A673 (cell line): ENCODE data around the gene TNRC6C. TPM values are rescaled to one million over a fixed set of nuclear protein-coding genes. Genes with fewer than 3 reads are reported as not detected.

ENCODE experiments used
- BruUV-seq: library from RNA; stranded (reverse); fragments of 400-500 nt; replicated peaks from 2 replicates; lab custom pipeline; 2021; lab: Mats Ljungman, UMichigan
- CTCF ChIA-PET: fragments of 300-600 bp; sonication (Branson Sonifier 250); formaldehyde crosslinking; loops from one replicate; lab custom pipeline; 2022; ENCODE audit warnings: antibody characterized with exemption; lab: Charles Lee
- POLR2A ChIA-PET: fragments of 300-600 bp; sonication (Branson Sonifier 250); formaldehyde crosslinking; loops from one replicate; lab custom pipeline; 2022; ENCODE audit warnings: antibody characterized with exemption; ENCODE audit not compliant: low non-redundant PET; lab: Charles Lee
- DNase-seq: peaks from one replicate; pipeline ENCODE4 v3.0.0-alpha.2; 2015; ENCODE audit warnings: low spot score
- H3K27ac ChIP-seq: fragments of 200-600 bp; sonication (generic); 2 replicates; pipeline ENCODE4 v1.5.1; 2016; ENCODE audit warnings: mixed run types, low read depth, mild to moderate bottlenecking, mixed read lengths, antibody characterized with exemption, low read length; ENCODE audit not compliant: poor library complexity, severe bottlenecking
- H3K27me3 ChIP-seq: fragments of 200-600 bp; sonication (generic); replicated peaks from 2 replicates; pipeline ENCODE4 v1.6.1; 2017; ENCODE audit warnings: mixed run types, low read depth, mild to moderate bottlenecking, mixed read lengths, antibody characterized with exemption, low read length; ENCODE audit not compliant: insufficient read depth, poor library complexity
- H3K36me3 ChIP-seq: fragments of 200-600 bp; sonication (generic); 2 replicates; pipeline ENCODE4 v1.6.1; 2016; ENCODE audit warnings: mixed run types, mild to moderate bottlenecking, mixed read lengths, antibody characterized with exemption, low read length; ENCODE audit not compliant: insufficient read depth, poor library complexity, severe bottlenecking
- H3K4me1 ChIP-seq: fragments of 200-600 bp; sonication (generic); 2 replicates; pipeline ENCODE4 v1.6.1; 2017; ENCODE audit warnings: mixed run types, mild to moderate bottlenecking, mixed read lengths, antibody characterized with exemption, low read length; ENCODE audit not compliant: insufficient read depth, poor library complexity, severe bottlenecking
- H3K4me3 ChIP-seq: fragments of 200-600 bp; sonication (generic); 2 replicates; pipeline ENCODE4 v1.5.1; 2016; ENCODE audit warnings: low read depth, mixed run types, mild to moderate bottlenecking, mixed read lengths, low read length; ENCODE audit not compliant: poor library complexity, severe bottlenecking
- H3K9me3 ChIP-seq: fragments of 200-600 bp; sonication (generic); 2 replicates; pipeline ENCODE4 v1.6.1; 2016; ENCODE audit warnings: mixed run types, low read depth, mild to moderate bottlenecking, mixed read lengths, antibody characterized with exemption, low read length; ENCODE audit not compliant: poor library complexity, severe bottlenecking
- CTCF ChIP-seq: fragments of 300-800, 200-600 bp; sonication (generic); conservative IDR thresholded peaks from 2 replicates; pipeline ENCODE4 v1.5.1; 2017; ENCODE audit warnings: low read depth, mild to moderate bottlenecking, antibody characterized with exemption, low read length, moderate library complexity, mixed read lengths
- EZH2 ChIP-seq: fragments of 200-600 bp; sonication (generic); IDR thresholded peaks from 2 replicates; pipeline ENCODE4 v1.6.1; 2017; ENCODE audit warnings: borderline replicate concordance, low read depth, mild to moderate bottlenecking, mixed read lengths, antibody characterized with exemption, low read length; ENCODE audit not compliant: poor library complexity, severe bottlenecking
- intact Hi-C: fragments of 100-400 bp; cut with micrococcal nuclease; formaldehyde crosslinking; loops from one replicate; pipeline ENCODE4 v1.10.0; 2022; ENCODE audit not compliant: unreplicated experiment
- total RNA-seq: library from RNA; stranded (reverse); gene quantifications from 2 replicates; pipeline ENCODE4 v1.2.3, GENCODE V29; 2021

Gene TNRC6C
- total RNA-seq, 1 experiment from 2014 or later: 26.7 TPM

GRCh38 chr17:78000341-78000740 lies 41.8 kb downstream of the TNRC6C start:
- TF ChIP-seq EZH2: no peak
- no peak for TF ChIP-seq CTCF
- no peaks in the 10 kb centered on the region for H3K36me3 ChIP-seq
- H3K27me3 ChIP-seq: no peaks in the 10 kb centered on the region
- peak; percentile 11 for DNase-seq
- CTCF ChIA-PET: no interaction called here
- no peak overlapping the region for H3K4me3 ChIP-seq
- POLR2A ChIA-PET: no interaction called here
- no peaks in the 10 kb centered on the region for H3K9me3 ChIP-seq
- peaks cover 20% of the 10 kb centered on the region for H3K4me1 ChIP-seq
- no TSS peak for BruUV-seq
- H3K27ac ChIP-seq: no peak overlapping the region
- intact Hi-C loops: no loop called here

GRCh38 chr17:78001182-78001581 lies 42.7 kb downstream of the TNRC6C start:
- peaks cover 20% of the 10 kb centered on the region for H3K4me1 ChIP-seq
- DNase-seq: no peak
- ChIA-PET POLR2A (no interaction called here), CTCF (no interaction called here)
- no peaks in the 10 kb centered on the region for H3K9me3 ChIP-seq
- intact Hi-C loops: no loop called here
- TF ChIP-seq EZH2 (no peak), CTCF (no peak)
- H3K36me3 ChIP-seq: no peaks in the 10 kb centered on the region
- no peak overlapping the region for H3K27ac ChIP-seq
- no peaks in the 10 kb centered on the region for H3K27me3 ChIP-seq
- no peak overlapping the region for H3K4me3 ChIP-seq
- no TSS peak for BruUV-seq

GRCh38 chr17:78001612-78002011 lies 43.1 kb downstream of the TNRC6C start:
- intact Hi-C loops: no loop called here
- DNase-seq: no peak
- TF ChIP-seq CTCF (no peak), EZH2 (no peak)
- Histone ChIP-seq H3K4me3 (no peak overlapping the region), H3K4me1 (peaks cover 20% of the 10 kb centered on the region), H3K36me3 (no peaks in the 10 kb centered on the region), H3K27me3 (no peaks in the 10 kb centered on the region), H3K27ac (no peak overlapping the region), H3K9me3 (no peaks in the 10 kb centered on the region)
- POLR2A ChIA-PET: no interaction called here
- CTCF ChIA-PET: no interaction called here
- BruUV-seq: no TSS peak
